Calu3 (cell line): ENCODE data around the gene SLC44A1. TPM values are rescaled to one million over a fixed set of nuclear protein-coding genes. Genes with fewer than 3 reads are reported as not detected.

Source experiments
- BruUV-seq: library from RNA; stranded (reverse); fragments of 400-500 nt; replicated peaks from 2 replicates; lab custom pipeline; 2021; lab: Mats Ljungman, UMichigan
- CTCF ChIA-PET: fragments of 300-600 bp; sonication (Branson Sonifier 250); formaldehyde crosslinking; loops from one replicate; lab custom pipeline; 2022; ENCODE audit warnings: antibody characterized with exemption; lab: Charles Lee
- DNase-seq: peaks from one replicate; pipeline ENCODE4 v3.0.0; 2022
- H3K27ac Mint-ChIP-seq: one replicate; pipeline ENCODE4 v1.8.0; 2022; ENCODE audit warnings: mixed read lengths; ENCODE audit not compliant: unreplicated experiment
- H3K27me3 Mint-ChIP-seq: one replicate; pipeline ENCODE4 v1.8.0; 2022; ENCODE audit warnings: mixed read lengths; ENCODE audit not compliant: unreplicated experiment
- H3K36me3 Mint-ChIP-seq: one replicate; pipeline ENCODE4 v1.8.0; 2022; ENCODE audit warnings: mild to moderate bottlenecking, moderate library complexity, mixed read lengths; ENCODE audit not compliant: insufficient read depth, unreplicated experiment
- H3K4me1 Mint-ChIP-seq: one replicate; pipeline ENCODE4 v1.8.0; 2022; ENCODE audit warnings: mild to moderate bottlenecking, low read depth, mixed read lengths; ENCODE audit not compliant: unreplicated experiment
- H3K4me3 Mint-ChIP-seq: one replicate; pipeline ENCODE4 v1.8.0; 2022; ENCODE audit warnings: mild to moderate bottlenecking, low read depth, moderate library complexity, mixed read lengths; ENCODE audit not compliant: unreplicated experiment
- H3K9me3 Mint-ChIP-seq: one replicate; pipeline ENCODE4 v1.8.0; 2022; ENCODE audit warnings: low read depth, mixed read lengths; ENCODE audit not compliant: unreplicated experiment
- CTCF ChIP-seq: fragments of 200-600 bp; IDR thresholded peaks from one replicate; pipeline ENCODE4 v1.8.0; 2022; ENCODE audit warnings: antibody characterized with exemption; ENCODE audit not compliant: unreplicated experiment
- intact Hi-C: fragments of 100-400 bp; cut with micrococcal nuclease; formaldehyde crosslinking; loops from one replicate; pipeline ENCODE4 v1.10.0; 2022; ENCODE audit not compliant: unreplicated experiment
- total RNA-seq: library from RNA; stranded (reverse); gene quantifications from 2 replicates; pipeline ENCODE4 v1.2.3, GENCODE V29; 2022

SLC44A1 gene
- total RNA-seq, 1 experiment from 2014 or later = 41.2 TPM

- H3K27ac Mint-ChIP-seq = no peak overlapping the region
- TF ChIP-seq CTCF = no peak
- intact Hi-C loops = no loop called here
- H3K4me3 Mint-ChIP-seq = no peak overlapping the region
- no peak for DNase-seq
- no peaks in the 10 kb centered on the region for H3K27me3 Mint-ChIP-seq
- CTCF ChIA-PET = no interaction called here
- no TSS peak for BruUV-seq
- no peaks in the 10 kb centered on the region for H3K9me3 Mint-ChIP-seq
- H3K4me1 Mint-ChIP-seq = peaks cover 10% of the 10 kb centered on the region
- peaks cover 6% of the 10 kb centered on the region for H3K36me3 Mint-ChIP-seq
Observed at GRCh38 chr9:105306351-105307140, 62.1 kb downstream of the SLC44A1 start.

DNA sequence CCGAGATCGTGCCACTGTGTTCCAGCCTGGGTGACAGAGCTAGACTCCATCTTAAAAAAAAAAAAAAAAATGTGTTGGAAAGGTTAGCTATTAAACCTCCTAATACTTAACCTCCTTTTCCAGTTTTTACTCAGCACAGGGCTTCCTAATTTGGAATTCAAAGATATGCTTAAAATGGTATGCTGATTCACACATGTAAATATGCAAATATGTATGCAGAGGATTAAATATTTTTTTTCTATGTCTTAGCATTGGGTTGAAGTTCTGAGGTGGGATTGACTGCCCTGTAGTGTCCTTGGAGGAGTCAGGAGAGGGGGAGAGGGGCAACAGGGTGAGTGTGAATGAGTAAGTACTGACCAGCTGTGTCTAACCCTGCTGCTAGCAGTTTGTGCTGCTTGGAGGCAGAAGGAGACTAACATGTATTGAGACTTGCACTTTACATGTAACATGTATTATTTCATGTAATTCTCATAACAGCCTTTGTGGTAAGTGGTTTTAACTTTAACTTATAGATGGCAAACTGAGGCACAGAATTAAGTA, 63.2 kb downstream of the SLC44A1 start:
- H3K4me1 Mint-ChIP-seq = peaks cover 10% of the 10 kb centered on the region
- no TSS peak for BruUV-seq
- no peak overlapping the region for H3K4me3 Mint-ChIP-seq
- H3K27me3 Mint-ChIP-seq = no peaks in the 10 kb centered on the region
- no peak overlapping the region for H3K27ac Mint-ChIP-seq
- DNase-seq = no peak
- no peaks in the 10 kb centered on the region for H3K9me3 Mint-ChIP-seq
- CTCF ChIA-PET = no interaction called here
- no peak for TF ChIP-seq CTCF
- intact Hi-C loops = no loop called here
- H3K36me3 Mint-ChIP-seq = no peaks in the 10 kb centered on the region

- H3K27ac Mint-ChIP-seq = no peak overlapping the region
- intact Hi-C loops = no loop called here
- no peak overlapping the region for H3K4me3 Mint-ChIP-seq
- CTCF ChIA-PET = no interaction called here
- no peak for TF ChIP-seq CTCF
- no peaks in the 10 kb centered on the region for H3K27me3 Mint-ChIP-seq
- no peaks in the 10 kb centered on the region for H3K9me3 Mint-ChIP-seq
- H3K4me1 Mint-ChIP-seq = peaks cover 10% of the 10 kb centered on the region
- no TSS peak for BruUV-seq
- no peak for DNase-seq
- H3K36me3 Mint-ChIP-seq = no peaks in the 10 kb centered on the region
Observed at GRCh38 chr9:105308461-105309341, 64.2 kb downstream of the SLC44A1 start.

DNA sequence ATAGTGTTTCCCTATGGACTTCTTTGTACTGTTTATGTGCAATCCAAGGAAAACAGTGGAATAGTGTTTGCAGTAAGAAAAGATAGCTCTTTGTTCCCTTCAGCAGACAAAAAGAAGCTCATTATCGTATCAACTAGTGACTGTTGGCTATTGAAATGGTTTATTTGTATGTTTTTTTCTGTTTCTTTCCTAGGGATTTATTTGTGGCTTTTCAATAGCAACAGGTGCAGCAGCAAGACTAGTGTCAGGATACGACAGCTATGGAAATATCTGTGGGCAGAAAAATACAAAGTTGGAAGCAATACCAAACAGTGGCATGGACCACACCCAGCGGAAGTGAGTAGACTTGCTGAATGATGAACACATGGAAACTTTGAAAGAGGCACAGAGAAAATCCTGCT, 65.1 kb downstream of the SLC44A1 start:
- no peak for TF ChIP-seq CTCF
- Mint-ChIP-seq H3K9me3 (no peaks in the 10 kb centered on the region), H3K36me3 (no peaks in the 10 kb centered on the region), H3K27ac (no peak overlapping the region), H3K27me3 (no peaks in the 10 kb centered on the region), H3K4me1 (peaks cover 10% of the 10 kb centered on the region), H3K4me3 (no peak overlapping the region)
- no TSS peak for BruUV-seq
- intact Hi-C loops = no loop called here
- no peak for DNase-seq
- CTCF ChIA-PET = no interaction called here
